ENCODE measurements around the gene RGS6.

- TF ChIP-seq POLR2A (IDR thresholded peaks at IDR 0.05): no peak
- TF ChIP-seq, protein P1, sequence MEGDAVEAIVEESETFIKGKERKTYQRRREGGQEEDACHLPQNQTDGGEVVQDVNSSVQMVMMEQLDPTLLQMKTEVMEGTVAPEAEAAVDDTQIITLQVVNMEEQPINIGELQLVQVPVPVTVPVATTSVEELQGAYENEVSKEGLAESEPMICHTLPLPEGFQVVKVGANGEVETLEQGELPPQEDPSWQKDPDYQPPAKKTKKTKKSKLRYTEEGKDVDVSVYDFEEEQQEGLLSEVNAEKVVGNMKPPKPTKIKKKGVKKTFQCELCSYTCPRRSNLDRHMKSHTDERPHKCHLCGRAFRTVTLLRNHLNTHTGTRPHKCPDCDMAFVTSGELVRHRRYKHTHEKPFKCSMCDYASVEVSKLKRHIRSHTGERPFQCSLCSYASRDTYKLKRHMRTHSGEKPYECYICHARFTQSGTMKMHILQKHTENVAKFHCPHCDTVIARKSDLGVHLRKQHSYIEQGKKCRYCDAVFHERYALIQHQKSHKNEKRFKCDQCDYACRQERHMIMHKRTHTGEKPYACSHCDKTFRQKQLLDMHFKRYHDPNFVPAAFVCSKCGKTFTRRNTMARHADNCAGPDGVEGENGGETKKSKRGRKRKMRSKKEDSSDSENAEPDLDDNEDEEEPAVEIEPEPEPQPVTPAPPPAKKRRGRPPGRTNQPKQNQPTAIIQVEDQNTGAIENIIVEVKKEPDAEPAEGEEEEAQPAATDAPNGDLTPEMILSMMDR (IDR thresholded peaks at IDR 0.05 in 4 of 5, conservative IDR thresholded peaks at IDR 0.05 in 1 of 5): no peak
Measured at GRCh38 chr14:72142328-72142727, 210.1 kb downstream of the RGS6 start.

Data from gastrocnemius medialis (tissue), 4 donors.